ENCODE results near the gene CPSF2.
A peak's percentile ranks its signal among the peaks of the same experiment; 100 is the strongest.

CPSF2 gene

GRCh38 chr14:92109490-92109889 lies 12.3 kb upstream of the CPSF2 start:
- no peaks in the 10 kb centered on the region for H3K9me3 ChIP-seq (ENCODE audit: control insufficient read depth, insufficient read depth, low read depth, low read length)
- no peak overlapping the region for H3K4me3 ChIP-seq (ENCODE audit: low read depth, low read length)
- peaks cover 18% of the 10 kb centered on the region; the same call in 1 of the 2 replicates for H3K4me1 ChIP-seq (ENCODE audit: control insufficient read depth, insufficient read depth, low read length)
- H3K36me3 ChIP-seq (ENCODE audit: control insufficient read depth, insufficient read depth, low read length): no peaks in the 10 kb centered on the region
- H3K9ac ChIP-seq (ENCODE audit: low read length): no peak overlapping the region
- no peaks in the 10 kb centered on the region for H3K27me3 ChIP-seq (ENCODE audit: control insufficient read depth, insufficient read depth, low read length)
- H3K27ac ChIP-seq (ENCODE audit: low read depth, low read length): no peak overlapping the region

DNA sequence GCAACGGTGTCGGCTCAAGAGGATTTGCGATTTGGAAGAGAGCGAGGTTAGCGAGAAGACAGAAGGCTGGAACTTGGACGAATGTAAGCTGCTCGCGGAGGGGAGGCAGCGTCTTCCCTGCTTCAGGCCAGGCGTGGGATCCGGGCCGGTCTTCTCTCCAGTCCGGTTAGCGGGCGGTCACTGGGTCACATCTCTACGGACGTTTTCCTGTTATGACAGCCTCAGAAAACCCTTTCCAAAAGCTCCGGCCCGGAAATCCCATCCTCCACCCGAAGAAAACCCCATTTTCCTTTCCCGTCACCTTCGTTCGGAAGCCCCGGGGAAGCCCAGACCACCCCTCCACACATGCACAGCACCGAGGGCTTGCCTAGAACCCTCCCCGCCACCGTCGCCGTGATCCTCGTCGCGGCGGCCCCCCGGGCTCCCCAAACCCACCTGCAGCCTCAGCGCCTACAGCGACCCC lies 531 bp upstream of the CPSF2 start:
- H3K4me3 ChIP-seq (ENCODE audit: low read depth, low read length): peak overlapping the region; percentile 91
- H3K9me3 ChIP-seq (ENCODE audit: control insufficient read depth, insufficient read depth, low read depth, low read length): no peaks in the 10 kb centered on the region
- peak overlapping the region; percentile 100 for H3K27ac ChIP-seq (ENCODE audit: low read depth, low read length)
- no peaks in the 10 kb centered on the region for H3K4me1 ChIP-seq (ENCODE audit: control insufficient read depth, insufficient read depth, low read length)
- H3K9ac ChIP-seq (ENCODE audit: low read length): peak overlapping the region; percentile 97
- H3K36me3 ChIP-seq (ENCODE audit: control insufficient read depth, insufficient read depth, low read length): peaks cover 54% of the 10 kb centered on the region
- H3K27me3 ChIP-seq (ENCODE audit: control insufficient read depth, insufficient read depth, low read length): no peaks in the 10 kb centered on the region

GRCh38 chr14:92122351-92122677 lies 545 bp downstream of the CPSF2 start:
- H3K4me1 ChIP-seq (ENCODE audit: control insufficient read depth, insufficient read depth, low read length): no peaks in the 10 kb centered on the region
- H3K36me3 ChIP-seq (ENCODE audit: control insufficient read depth, insufficient read depth, low read length): peaks cover 54% of the 10 kb centered on the region
- H3K4me3 ChIP-seq (ENCODE audit: low read depth, low read length): peak overlapping the region; percentile 91
- H3K27ac ChIP-seq (ENCODE audit: low read depth, low read length): peak overlapping the region; percentile 100
- no peaks in the 10 kb centered on the region for H3K9me3 ChIP-seq (ENCODE audit: control insufficient read depth, insufficient read depth, low read depth, low read length)
- no peaks in the 10 kb centered on the region for H3K27me3 ChIP-seq (ENCODE audit: control insufficient read depth, insufficient read depth, low read length)
- H3K9ac ChIP-seq (ENCODE audit: low read length): peak overlapping the region; percentile 97

DNA sequence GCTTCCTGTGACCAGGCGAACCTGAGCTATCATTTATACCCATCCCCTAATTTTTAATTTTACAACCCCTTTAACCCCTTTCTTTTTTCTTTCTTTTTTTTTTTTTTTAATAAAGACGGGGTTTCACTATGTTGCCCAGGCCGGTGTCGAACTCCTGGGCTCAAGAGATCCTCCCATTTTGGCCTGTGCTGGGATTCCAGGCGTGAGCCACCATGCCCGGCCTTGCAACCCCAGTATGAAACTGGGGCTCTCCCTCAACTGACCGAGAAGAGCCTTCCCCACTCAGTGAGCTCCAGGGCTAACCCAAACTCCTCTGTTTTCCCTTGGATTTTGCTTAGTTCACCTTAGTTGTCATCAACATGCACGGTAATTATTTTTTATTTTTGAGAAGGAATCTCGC lies 992 bp downstream of the CPSF2 start:
- Histone ChIP-seq H3K9me3 (ENCODE audit: control insufficient read depth, insufficient read depth, low read depth, low read length) (no peaks in the 10 kb centered on the region), H3K36me3 (ENCODE audit: control insufficient read depth, insufficient read depth, low read length) (peaks cover 56% of the 10 kb centered on the region), H3K27ac (ENCODE audit: low read depth, low read length) (no peak overlapping the region; the same call in 1 of the 2 replicates), H3K4me3 (ENCODE audit: low read depth, low read length) (peak overlapping the region; percentile 91), H3K4me1 (ENCODE audit: control insufficient read depth, insufficient read depth, low read length) (no peaks in the 10 kb centered on the region), H3K27me3 (ENCODE audit: control insufficient read depth, insufficient read depth, low read length) (no peaks in the 10 kb centered on the region), H3K9ac (ENCODE audit: low read length) (peak overlapping the region; percentile 97)

DNA sequence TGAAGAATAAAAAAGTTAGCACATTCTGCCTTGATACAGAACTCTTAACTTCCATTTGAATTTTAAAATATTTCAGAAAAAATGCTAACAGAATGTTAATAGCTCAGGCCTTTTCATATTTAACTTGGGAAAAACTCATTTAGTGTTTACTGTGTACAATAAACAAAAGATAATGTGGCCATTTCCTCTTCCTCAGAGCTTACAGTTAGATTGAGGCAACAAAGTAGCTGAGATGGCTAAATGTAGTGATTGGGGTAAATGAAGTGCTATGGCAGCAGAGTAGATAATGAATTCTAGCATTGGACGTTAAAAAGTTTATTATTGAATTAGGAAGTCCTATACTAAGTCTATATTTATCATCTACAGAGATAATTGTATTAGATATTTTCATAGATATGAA lies 12.7 kb downstream of the CPSF2 start:
- no peaks in the 10 kb centered on the region for H3K4me1 ChIP-seq (ENCODE audit: control insufficient read depth, insufficient read depth, low read length)
- H3K9ac ChIP-seq (ENCODE audit: low read length): no peak overlapping the region

GRCh38 chr14:92135269-92135668 lies 13.5 kb downstream of the CPSF2 start:
- H3K27ac ChIP-seq (ENCODE audit: low read depth, low read length): no peak overlapping the region
- H3K9me3 ChIP-seq (ENCODE audit: control insufficient read depth, insufficient read depth, low read depth, low read length): no peaks in the 10 kb centered on the region
- H3K27me3 ChIP-seq (ENCODE audit: control insufficient read depth, insufficient read depth, low read length): no peaks in the 10 kb centered on the region
- H3K9ac ChIP-seq (ENCODE audit: low read length): no peak overlapping the region
- no peak overlapping the region for H3K4me3 ChIP-seq (ENCODE audit: low read depth, low read length)
- no peaks in the 10 kb centered on the region for H3K4me1 ChIP-seq (ENCODE audit: control insufficient read depth, insufficient read depth, low read length)
- peaks cover 87% of the 10 kb centered on the region for H3K36me3 ChIP-seq (ENCODE audit: control insufficient read depth, insufficient read depth, low read length)

More for the DNA sequence above, 12.7 kb downstream of the CPSF2 start:
- no peak overlapping the region for H3K27ac ChIP-seq (ENCODE audit: low read depth, low read length)
- H3K4me3 ChIP-seq (ENCODE audit: low read depth, low read length): no peak overlapping the region
- H3K27me3 ChIP-seq (ENCODE audit: control insufficient read depth, insufficient read depth, low read length): no peaks in the 10 kb centered on the region
- no peaks in the 10 kb centered on the region for H3K9me3 ChIP-seq (ENCODE audit: control insufficient read depth, insufficient read depth, low read depth, low read length)
- peaks cover 93% of the 10 kb centered on the region for H3K36me3 ChIP-seq (ENCODE audit: control insufficient read depth, insufficient read depth, low read length)

DNA sequence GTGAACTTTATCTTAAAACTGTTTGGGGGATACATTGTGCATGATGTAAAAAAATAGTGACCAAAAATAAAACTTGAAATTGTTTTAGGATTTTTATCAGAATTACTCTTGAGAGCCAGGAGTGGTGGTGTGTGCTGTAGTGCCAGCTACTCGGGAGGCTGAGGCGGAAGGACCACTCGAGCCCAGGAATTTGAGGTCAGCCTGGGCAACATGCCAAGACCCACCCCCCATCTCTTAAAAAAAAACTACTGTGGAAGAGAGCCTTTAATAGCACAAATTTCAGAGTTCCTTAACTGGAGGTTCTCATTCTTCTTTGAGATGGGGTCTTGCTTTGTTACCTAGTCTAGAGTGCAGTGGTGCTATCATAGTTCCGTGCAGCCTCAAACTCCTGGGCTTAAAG lies 21.5 kb downstream of the CPSF2 start:
- Histone ChIP-seq H3K9ac (ENCODE audit: low read length) (no peak overlapping the region), H3K4me1 (ENCODE audit: control insufficient read depth, insufficient read depth, low read length) (no peaks in the 10 kb centered on the region), H3K36me3 (ENCODE audit: control insufficient read depth, insufficient read depth, low read length) (peaks cover 81% of the 10 kb centered on the region), H3K27ac (ENCODE audit: low read depth, low read length) (no peak overlapping the region), H3K27me3 (ENCODE audit: control insufficient read depth, insufficient read depth, low read length) (no peaks in the 10 kb centered on the region), H3K9me3 (ENCODE audit: control insufficient read depth, insufficient read depth, low read depth, low read length) (no peaks in the 10 kb centered on the region), H3K4me3 (ENCODE audit: low read depth, low read length) (no peak overlapping the region)

DNA sequence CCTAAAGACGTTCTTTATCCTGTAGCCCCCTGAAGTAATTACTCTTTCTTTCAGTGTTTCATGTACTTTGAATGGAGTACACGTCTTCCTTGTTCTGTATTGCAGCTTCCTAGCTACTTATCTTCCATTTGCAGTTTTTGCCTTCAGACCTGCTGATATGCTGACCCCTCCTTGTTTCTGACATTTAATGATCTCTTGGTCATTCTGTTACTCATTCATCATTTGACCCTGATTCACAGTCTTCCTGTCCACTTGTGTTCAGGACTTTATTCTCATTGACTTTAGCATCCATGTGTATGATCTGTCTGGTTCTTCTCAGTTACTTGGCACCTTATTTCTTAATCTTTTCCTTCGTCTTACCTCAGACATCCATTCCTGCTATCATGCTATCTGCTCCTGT lies 22.2 kb downstream of the CPSF2 start:
- Histone ChIP-seq H3K4me1 (ENCODE audit: control insufficient read depth, insufficient read depth, low read length) (no peaks in the 10 kb centered on the region), H3K27ac (ENCODE audit: low read depth, low read length) (no peak overlapping the region), H3K27me3 (ENCODE audit: control insufficient read depth, insufficient read depth, low read length) (no peaks in the 10 kb centered on the region), H3K9ac (ENCODE audit: low read length) (no peak overlapping the region), H3K36me3 (ENCODE audit: control insufficient read depth, insufficient read depth, low read length) (peaks cover 81% of the 10 kb centered on the region), H3K9me3 (ENCODE audit: control insufficient read depth, insufficient read depth, low read depth, low read length) (no peaks in the 10 kb centered on the region), H3K4me3 (ENCODE audit: low read depth, low read length) (no peak overlapping the region)

GRCh38 chr14:92144708-92145107 lies 22.9 kb downstream of the CPSF2 start:
- H3K9ac ChIP-seq (ENCODE audit: low read length): no peak overlapping the region
- H3K9me3 ChIP-seq (ENCODE audit: control insufficient read depth, insufficient read depth, low read depth, low read length): no peaks in the 10 kb centered on the region
- H3K4me3 ChIP-seq (ENCODE audit: low read depth, low read length): no peak overlapping the region
- H3K27me3 ChIP-seq (ENCODE audit: control insufficient read depth, insufficient read depth, low read length): no peaks in the 10 kb centered on the region
- peaks cover 86% of the 10 kb centered on the region for H3K36me3 ChIP-seq (ENCODE audit: control insufficient read depth, insufficient read depth, low read length)
- H3K4me1 ChIP-seq (ENCODE audit: control insufficient read depth, insufficient read depth, low read length): no peaks in the 10 kb centered on the region
- H3K27ac ChIP-seq (ENCODE audit: low read depth, low read length): no peak overlapping the region

GRCh38 chr14:92153581-92153980 lies 31.8 kb downstream of the CPSF2 start:
- Histone ChIP-seq H3K27me3 (ENCODE audit: control insufficient read depth, insufficient read depth, low read length) (no peaks in the 10 kb centered on the region), H3K27ac (ENCODE audit: low read depth, low read length) (no peak overlapping the region), H3K4me1 (ENCODE audit: control insufficient read depth, insufficient read depth, low read length) (no peaks in the 10 kb centered on the region), H3K9ac (ENCODE audit: low read length) (no peak overlapping the region), H3K36me3 (ENCODE audit: control insufficient read depth, insufficient read depth, low read length) (peaks cover 82% of the 10 kb centered on the region), H3K4me3 (ENCODE audit: low read depth, low read length) (no peak overlapping the region), H3K9me3 (ENCODE audit: control insufficient read depth, insufficient read depth, low read depth, low read length) (no peaks in the 10 kb centered on the region)

DNA sequence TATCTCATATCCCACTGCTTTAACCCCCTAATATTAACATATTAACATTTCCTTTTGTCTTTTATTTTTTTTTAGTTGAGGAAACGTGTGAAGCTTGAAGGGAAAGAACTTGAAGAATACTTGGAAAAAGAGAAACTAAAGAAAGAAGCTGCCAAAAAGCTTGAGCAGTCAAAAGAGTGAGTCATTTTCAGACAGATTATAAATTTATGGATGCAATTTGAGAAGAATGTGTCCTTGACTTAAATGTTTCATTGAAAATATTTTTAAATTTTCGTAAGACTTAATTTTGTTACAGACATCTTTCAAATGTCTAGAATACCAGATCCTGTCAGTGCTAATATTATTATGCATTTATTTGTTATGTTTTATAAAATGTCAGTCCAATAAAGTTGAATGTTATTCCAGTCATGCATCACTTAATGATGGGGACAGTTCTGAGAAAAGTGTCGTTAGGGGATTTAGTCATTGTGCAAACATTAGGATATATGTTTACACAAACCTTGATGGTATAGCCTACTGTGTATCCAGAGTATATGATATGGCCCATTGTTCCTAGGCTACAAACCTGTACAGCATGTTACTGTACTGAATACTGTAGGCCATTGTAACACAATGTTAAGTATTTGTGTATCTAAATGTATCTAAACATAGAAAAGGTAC lies 32.6 kb downstream of the CPSF2 start:
- Histone ChIP-seq H3K27ac (ENCODE audit: low read depth, low read length) (no peak overlapping the region), H3K27me3 (ENCODE audit: control insufficient read depth, insufficient read depth, low read length) (no peaks in the 10 kb centered on the region), H3K4me1 (ENCODE audit: control insufficient read depth, insufficient read depth, low read length) (no peaks in the 10 kb centered on the region), H3K9me3 (ENCODE audit: control insufficient read depth, insufficient read depth, low read depth, low read length) (no peaks in the 10 kb centered on the region), H3K4me3 (ENCODE audit: low read depth, low read length) (no peak overlapping the region), H3K36me3 (ENCODE audit: control insufficient read depth, insufficient read depth, low read length) (peaks cover 82% of the 10 kb centered on the region), H3K9ac (ENCODE audit: low read length) (no peak overlapping the region)
